GM19328 (cell line): ENCODE data around the gene SYAP1.
"Not testable (repeated sequence)": the region's sequence is repeated elsewhere in the genome, so short reads cannot be mapped to it uniquely, and the experiment has no call there.

Experiments
- ATAC-seq: cut with Tn5 transposase; IDR thresholded peaks from one replicate; pipeline ENCODE4 v1.9.1; 2021; ENCODE audit warnings: mild to moderate bottlenecking, moderate library complexity; ENCODE audit not compliant: unreplicated experiment

Gene SYAP1

GRCh38 chrX:16719334-16720084 is at the start of gene SYAP1:
SYAP1 (plus strand) TSS chrX:16719612; CDS start chrX:16719725, 113 bp downstream.
- peak; percentile 100 for ATAC-seq

GRCh38 chrX:16671005-16671404 is 48.4 kb upstream of the SYAP1 start:
- no peak for ATAC-seq

DNA sequence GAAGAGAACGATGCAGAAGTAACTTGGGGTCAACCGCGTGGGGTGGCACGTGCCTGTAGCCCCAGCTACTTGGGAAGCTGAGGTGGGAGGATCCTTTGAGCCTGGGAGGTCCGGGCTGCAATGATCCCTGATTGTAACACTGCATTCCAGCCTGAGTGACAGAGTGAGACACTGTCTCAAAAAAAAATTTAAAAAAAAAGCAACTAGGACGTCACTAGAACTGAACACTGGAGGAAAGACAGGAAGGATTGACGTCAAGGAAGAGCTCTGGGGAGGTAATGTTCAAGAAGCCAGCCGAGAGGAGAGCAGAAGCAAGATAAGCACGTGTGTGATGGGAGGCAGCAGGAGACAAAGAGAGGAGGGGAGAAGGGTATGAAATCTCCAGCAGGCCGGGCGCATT is 40.7 kb upstream of the SYAP1 start:
- no peak for ATAC-seq

- no peak for ATAC-seq
These were observed 36.3 kb upstream of the SYAP1 start for GRCh38 chrX:16683007-16683664.

DNA sequence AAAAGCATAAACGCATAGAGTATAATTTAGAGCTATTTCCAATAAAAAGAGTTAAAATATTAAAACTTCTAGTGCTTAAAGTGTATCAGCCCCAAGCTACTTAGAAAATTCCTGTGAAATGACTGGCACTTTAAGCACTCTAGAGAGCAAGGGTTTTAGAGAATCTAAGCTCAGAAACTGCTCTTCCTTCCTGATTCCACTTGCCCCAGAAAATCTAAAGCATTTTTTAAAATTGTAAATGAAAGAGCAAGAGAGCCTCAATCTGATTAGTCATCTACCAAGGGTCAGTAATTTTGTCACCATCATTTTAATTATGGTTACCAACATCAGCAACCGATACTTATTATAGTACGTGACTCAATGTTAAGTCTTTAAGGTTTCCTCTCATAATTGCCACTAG is 31.9 kb upstream of the SYAP1 start:
- ATAC-seq = no peak

- ATAC-seq = peak; percentile 58
These were observed 24.2 kb upstream of the SYAP1 start for GRCh38 chrX:16695079-16695676.

GRCh38 chrX:16696956-16697355 is 22.5 kb upstream of the SYAP1 start:
- no peak for ATAC-seq

DNA sequence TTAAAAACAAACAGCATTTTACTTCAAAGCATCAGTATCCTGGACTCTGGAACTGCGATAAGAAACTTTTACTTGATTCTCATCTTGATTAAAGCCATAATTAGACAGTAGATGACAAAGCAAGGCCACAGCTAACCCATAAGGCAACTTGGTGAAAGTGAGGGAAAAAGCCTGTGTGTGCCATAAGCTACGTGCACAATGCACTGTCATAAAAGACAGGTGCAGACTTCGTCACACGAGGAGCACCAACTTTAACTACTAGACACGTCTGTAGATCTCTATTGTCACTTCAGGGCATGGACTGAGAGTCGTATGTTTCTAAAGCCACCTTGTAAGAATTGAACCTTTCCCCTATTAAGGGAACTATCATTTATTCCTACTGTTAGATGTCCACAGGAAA is 20.0 kb upstream of the SYAP1 start:
- ATAC-seq = no peak

- no peak for ATAC-seq
These were observed 18.7 kb upstream of the SYAP1 start for GRCh38 chrX:16700734-16701133.

DNA sequence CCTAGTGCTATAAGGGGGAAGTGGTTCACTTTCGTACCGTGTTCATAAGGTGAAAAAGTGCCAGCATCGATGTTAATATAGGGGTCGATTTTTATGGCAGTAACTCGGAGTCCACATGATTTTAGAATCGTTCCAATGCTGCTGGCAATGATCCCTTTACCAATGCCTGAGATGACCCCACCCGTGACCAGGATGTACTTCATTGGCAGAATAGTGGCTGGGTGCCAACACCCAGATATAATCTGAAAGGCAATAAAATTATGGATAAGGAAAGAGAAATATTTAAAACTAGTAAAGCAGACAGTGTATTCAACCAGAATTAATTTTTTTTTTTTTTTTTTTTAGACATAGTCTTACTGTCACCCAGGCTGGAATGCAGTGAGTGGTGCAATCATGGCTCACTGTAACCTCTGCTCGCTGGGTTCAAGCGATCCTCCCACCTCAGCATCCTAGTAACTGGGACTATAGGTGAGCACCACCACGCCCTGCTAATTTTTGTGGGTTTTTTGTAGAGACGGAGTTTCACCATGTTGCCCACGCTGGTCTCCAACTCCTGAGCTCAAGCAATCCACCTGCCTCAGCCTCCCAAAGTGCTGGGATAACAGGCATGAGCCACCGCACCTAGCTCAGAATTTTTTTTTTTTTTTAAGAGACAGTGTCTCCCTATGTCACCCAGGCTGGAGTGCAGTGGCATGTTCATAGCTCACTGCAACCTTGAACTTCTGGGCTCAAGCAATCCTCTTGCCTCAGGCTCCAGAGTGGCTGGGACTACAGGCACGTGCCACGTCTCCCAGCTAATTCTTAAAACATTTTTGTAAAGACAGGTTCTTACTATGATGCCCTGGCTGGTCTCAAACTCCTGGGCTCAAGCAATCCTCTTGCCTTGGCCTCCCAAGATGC is 16.5 kb upstream of the SYAP1 start:
- no peak for ATAC-seq

- ATAC-seq = no peak
These were observed 14.0 kb upstream of the SYAP1 start for GRCh38 chrX:16705370-16705769.

DNA sequence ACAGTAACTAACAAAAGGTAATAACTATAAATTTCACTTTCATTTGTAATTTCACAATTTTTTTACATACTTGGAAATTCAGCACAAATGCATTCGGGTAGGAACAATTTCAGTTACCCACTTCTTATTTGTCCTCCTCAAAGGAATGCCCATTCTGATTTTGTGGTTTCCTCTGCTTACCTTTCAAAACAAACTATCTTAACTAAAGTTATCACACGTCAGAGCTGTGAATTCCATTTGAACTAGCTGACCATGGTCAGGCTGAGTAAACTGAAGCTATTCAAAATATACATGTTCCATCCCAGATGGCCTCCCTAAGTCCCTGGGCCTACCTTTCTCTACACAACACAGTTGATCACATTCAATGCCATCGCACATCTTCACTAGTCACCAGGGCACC is 11.4 kb upstream of the SYAP1 start:
- no peak for ATAC-seq

GRCh38 chrX:16711219-16711811 is 8.1 kb upstream of the SYAP1 start:
- no peak for ATAC-seq

DNA sequence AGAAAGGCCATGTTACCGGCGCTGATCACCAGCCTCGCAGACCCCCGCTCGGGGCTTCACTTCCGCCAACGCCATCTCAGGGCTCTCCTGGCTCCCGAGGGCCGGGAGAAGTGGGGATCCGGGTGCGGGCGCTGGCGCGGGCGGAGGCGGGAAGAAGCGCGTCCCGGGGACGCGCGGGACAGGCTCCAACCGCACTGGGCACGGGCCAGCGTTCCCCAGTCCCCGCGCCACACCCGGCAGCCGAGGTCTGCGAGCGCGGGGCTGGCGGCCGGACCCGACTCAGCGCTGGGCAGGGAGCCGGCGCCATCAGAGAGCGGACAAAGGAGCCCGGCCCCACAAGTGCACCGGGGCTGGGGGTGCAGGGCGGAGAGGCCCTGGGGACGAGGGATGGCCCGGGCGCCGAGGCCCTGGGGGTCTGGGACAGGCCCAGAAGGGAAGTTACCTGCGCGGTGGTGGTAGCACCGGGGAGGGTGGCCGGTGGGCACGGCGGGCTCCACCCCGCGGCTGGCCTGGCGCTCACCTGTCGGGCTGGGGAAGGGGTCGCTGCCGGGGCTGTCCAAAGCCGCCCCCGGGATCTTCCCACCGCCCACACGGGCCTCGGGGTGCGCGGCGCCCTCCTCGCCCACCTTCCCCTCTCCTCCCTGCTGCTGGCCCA is 7.4 kb upstream of the SYAP1 start:
- ATAC-seq = peak; percentile 34

DNA sequence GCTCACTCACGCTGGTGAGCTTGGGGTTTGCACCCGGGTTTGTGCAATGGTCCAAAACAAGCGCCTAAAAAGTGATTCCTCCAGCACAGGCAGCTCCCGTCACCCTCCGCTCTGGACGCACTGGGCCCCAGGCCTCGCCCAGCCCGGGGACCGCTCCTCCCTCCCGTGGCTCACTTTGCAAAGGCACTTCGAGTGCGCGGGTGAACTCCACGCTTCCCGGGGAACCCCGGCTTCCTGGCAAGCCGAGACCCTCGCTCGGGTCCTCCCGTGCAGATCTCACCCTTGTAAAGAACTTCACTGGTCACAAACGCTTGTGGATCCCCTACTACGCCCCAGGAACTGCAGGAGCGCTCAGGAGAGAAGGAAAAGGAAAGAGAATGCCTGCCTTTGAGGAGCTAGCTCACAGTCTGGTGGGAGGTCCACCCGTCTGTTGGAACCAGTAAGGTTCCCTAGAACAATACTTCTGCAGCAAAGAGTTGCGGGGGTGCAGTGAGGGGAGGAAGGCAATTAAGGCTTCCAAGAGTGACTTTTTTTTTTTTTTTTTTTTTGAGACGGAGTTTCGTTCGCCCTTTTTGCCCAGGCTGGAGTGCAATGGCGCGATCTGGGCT is 6.8 kb upstream of the SYAP1 start, which contains the start of gene CTPS2:
CTPS2 (minus strand) TSS at position 122 of the 608 bp plus-strand sequence. CDS start 9,767 bp downstream, outside the sequence.
- ATAC-seq = peak; percentile 74

- no peak for ATAC-seq
These were observed 4.9 kb upstream of the SYAP1 start for GRCh38 chrX:16714504-16714903.

- ATAC-seq = not testable (repeated sequence)
These were observed 3.8 kb upstream of the SYAP1 start for GRCh38 chrX:16715638-16716037.

GRCh38 chrX:16716451-16716850 is 3.0 kb upstream of the SYAP1 start:
- ATAC-seq = not testable (repeated sequence)

- ATAC-seq = no peak
These were observed 533 bp upstream of the SYAP1 start for GRCh38 chrX:16718824-16719333.
